Limb (tissue), 2 donors: ENCODE measurements around the gene HOXA7.
A peak's percentile ranks its signal among the peaks of the same experiment; 100 is the strongest.

Experiments used
- DNase-seq, 2 donors: peaks; one replicate each; pipeline ENCODE4 v3.0.0-alpha.2; 2016; ENCODE audit errors: extremely low spot score in 2 of 2

The HOXA7 gene

DNA sequence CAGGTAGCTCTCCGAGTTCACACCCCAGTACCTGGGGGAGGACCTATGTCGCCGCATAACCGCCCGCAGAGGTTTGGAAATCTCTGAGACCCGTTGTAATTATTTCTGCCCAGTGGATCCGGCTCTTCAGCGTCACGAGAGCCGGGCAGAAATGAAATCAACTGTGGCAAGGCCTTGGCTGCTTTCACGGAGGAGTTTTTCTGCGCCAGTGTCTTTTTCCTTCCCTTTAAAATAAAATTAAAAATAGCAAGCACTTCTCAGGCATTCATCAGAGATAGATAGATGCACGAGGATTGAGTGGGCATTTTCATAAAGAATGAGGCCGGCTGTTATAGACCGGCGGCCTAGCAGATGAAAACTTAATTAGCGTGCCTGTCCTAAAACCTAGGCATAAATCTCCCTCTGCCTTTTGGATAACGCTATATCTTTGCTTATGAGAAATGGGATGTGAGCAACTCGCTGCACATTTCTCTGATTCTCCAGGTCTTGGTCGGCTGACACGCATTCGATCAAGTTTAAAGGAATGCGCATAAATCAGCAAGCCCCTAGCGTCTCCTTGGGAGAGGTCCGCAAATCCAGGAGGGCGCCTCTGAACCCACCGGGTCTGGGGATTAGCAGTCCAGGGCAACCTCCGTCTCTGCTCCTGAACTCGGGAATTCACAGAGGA lies 37.0 kb upstream of the HOXA7 start:
- DNase-seq, result peak in 1 of 2 donors; percentile 62

DNA sequence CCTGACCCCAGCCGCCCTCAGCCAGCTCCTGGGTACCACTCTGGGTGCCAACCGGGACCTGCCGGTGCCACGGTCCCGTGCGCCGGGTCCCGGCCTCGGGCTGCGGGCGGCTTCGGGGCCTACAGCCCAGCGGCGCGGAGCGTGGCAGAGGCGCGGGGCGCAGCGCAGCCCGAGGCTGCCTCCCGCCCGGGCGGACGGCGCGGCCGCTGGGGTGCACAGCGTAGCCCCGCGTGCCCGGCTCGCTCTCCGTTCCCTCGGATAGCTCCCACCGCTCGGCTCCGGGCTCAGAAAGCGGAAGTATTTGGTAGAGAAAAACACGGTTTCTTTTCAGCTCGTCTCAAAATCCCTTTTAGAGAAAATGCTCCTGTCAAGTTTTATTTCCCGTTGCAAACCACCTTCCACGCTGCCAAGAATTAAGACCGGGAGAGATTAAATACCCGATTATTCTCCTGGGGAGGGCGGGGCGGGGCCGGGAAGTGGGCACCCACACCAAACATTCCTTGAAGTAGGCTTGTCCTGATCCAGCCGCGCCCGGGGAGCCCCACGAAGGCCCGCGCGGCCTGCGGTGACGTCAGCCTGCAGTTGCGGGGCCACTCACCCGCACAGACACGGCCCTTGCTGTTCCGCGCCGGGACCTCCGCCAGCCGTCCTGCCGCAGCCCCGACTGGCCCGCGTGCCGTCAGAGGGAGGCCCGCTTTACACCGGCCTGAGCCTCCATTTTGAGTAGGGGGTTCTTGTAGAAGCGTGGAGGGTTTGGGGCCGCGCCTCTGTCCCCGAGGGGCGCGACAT lies 36.3 kb upstream of the HOXA7 start:
- peak in 1 of 2 donors; percentile 67 for DNase-seq

DNA sequence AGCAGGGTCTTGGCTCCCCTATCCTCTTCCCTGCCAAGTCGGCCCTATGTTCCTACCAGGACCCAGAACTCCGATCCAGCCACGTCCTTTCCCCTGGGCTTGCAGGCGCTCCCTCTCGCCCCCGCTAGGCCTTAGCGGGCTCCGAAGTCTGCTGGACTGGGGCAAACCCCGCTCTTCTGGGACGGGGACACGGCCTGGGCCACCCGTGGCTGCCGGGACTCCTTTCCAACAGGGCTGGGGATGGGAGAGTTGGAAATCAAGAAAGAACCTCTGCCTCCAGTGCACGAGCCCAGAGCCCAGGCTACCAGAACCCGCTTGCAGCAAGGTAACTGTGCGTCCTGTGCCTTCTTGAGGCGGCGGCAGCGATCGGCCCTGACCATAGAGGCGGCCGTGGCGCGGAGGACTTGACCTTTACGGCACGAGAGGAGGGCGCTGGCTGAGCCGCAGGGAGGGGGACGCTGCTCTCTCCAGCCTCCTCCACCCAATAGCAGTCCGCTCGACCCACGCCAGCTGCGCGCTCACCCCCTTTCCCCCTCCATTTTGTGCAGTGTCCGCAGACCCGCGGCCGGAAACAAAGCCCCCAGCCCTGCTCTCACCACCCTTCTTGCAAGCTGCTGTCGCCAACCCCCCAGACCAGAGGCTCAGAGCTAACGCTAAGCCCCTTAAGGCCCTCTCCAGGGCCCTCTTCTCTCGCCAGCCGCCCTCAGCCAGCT lies 35.5 kb upstream of the HOXA7 start:
- peak in 1 of 2 donors; percentile 62 for DNase-seq

DNA sequence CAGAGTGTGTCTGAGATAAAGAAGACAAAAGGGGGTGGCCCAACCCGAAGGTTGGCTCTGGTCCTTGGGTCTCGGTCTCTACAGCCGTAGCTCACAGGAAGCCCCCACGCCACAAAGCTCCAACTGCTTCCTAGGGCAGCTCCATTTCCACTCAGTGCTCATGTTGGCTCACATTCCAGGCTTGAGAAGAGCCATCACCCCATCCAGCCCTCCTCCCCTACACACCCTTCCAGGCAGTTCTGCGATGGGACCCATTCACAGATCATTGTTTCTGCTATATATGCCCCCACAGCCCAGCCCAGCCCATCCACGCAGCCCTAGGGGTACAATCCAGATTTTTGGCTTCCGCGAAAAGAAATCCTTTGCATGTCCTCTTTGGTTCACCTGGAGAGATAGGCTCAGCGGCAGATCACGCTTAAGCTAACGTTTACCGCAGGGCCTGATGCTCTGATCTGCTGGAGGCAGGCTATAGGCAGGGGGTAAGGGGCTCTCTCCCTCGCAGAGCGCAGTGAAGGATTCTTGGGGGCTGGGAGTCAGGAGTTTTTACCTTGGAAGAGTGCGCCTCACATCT lies 34.8 kb upstream of the HOXA7 start:
- DNase-seq, result peak in 1 of 2 donors; percentile 47

DNA sequence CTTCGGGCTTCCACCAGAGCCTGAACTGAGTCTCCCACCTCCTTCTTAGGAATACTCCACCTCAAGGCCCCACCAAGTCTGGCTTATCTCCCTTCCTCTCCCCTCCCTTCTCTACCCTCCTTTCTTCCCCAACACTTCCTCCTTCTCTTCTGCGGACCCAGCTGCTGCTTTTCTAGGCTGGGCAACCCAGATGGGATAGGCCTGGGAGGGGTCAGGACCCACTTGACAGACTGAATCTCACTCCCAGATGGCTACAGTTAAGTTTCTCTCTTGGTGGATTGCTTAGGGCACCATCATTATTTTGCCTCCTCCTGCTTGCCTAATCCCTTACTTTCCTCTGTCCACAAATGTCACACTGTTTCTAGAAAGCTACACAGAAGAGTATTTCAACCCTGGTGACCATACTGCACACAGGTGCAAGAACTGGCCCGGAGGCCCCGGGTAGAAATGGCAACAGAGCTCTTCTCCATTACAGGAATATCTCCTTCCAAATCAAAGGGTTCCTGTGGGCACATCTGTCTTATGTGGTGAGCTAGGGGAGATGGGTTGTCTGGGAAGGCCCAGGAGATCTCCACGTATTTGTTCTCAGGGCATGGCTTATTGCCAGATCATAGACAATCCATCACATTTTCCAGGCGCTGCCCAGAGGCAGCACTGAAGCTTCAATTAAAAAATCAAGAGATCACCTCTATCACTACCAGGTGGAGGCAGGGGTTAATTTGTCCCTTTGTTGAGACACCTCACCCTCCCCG lies 33.7 kb upstream of the HOXA7 start:
- DNase-seq, result peak in 1 of 2 donors; percentile 29

DNA sequence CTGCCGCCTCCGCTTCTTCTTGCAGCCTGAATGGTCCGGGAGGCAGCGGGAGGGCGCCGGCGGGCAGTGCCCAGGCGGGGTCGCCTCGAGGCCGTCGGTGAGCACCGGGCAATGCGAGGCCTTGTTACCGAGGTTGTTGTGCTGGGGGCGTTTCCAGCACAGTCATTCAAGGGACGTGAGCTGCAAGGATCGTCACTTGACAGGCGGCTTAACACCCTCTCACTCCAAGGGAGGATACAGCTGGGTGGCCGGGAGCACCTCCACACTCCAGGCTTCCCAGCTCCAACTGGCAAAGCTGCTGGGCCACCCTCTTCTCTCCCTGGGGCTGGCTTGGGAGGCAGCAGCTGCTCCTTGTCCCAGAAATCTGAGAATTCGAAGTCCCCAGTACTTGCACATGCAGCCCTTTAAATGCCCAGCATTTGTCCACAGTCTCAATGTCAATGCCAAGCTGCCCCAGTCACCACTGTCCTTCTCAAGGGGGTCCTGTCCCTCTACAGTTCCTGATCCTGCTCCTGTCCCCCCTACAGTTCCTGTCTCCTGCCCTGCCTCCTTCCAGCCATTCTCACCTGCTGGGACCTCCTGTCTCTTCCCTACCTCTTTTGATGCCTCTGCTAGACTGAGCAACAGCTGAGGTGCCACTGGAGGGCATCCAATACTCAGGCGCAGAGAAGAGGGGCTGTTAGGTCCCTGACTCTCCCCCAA lies 33.0 kb upstream of the HOXA7 start:
- peak in 1 of 2 donors; percentile 53 for DNase-seq

DNA sequence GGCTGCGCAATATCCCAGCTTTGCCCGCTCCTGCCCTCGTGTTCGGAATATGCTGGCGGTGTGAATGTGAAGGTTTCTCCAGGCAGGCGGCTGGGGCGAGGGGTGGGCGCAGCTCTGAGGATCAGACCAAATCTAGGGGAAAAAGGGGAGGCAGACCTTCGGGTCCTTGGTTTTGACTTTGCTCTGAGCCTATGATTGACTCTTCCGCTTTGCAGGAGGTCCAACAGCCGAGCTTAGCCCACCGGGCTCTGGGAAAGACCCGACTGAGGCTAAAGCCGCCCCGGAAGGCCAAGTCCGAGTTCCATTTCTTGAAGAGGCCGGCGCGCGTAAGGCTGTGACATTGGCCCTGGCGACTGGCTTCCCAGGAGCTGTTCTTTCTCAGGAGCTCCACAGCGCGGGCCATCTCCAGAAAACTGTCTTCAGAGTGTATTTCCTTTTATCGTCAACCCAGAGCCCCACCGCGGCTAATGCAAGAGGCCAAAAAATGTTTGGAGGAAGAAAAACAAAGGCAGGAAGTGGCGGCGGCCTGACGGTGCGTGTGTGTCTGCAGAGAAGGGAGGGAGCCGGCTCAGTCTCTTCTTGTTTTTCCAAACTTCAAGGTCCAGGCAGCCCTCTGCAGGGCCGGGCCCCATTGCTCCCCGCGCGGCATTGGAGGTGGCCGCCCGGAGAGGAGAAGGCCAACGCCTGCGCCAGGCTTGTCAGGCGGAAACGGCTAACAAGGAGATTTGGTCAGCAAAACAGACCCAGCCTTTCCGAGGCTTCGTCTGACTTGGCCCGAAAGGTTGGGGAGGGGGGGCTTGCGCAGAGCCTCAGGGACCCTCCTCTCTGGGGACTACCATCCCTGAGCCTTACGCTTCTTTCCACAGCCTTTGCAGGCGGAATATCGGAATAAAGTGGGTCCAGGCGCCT lies 32.2 kb upstream of the HOXA7 start:
- DNase-seq, result peak in 1 of 2 donors; percentile 67

DNA sequence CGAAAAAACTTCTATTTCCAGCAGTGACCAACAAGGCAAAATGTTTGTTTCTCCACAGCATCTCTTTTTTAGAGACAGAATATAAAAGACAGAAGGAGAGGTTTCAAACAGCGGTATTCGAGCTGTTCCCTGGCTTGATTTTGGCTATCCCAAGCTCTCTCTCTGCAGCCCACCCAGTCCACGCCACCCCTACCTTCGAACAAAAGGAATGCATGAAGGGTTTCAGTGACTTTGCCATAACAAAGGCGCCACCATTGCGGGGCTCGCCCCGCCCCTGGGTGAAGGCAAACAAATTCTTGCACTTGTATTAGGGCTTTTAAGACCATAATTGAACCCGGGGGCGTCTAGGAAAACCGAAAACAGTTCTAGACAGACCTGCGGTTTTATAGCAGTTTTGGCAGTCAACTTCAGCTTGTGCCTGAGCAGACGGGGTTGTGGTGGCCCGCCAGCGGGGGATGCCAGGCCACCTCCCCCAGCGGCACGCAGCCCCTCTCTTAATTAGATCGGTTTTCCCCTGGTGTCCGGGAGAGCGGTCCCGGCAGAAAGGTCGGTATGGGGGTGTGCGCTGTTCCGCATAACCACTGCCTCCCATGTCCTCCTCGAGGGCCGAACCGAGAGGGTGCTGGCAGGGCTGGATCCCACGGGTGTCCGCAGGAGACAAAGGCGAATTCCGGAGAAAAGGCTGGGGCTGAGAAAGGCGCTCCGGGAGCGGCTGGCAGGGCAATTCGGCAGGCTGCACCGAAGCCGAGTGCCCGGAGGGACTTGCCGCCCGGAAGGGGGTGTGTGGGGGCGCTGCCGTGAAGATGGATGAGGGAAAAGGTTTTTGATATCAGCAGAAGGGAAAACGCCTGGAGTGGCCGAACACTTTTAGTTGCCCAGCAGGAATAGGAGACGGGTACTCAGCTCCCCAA lies 31.3 kb upstream of the HOXA7 start:
- peak in 1 of 2 donors; percentile 63 for DNase-seq

DNA sequence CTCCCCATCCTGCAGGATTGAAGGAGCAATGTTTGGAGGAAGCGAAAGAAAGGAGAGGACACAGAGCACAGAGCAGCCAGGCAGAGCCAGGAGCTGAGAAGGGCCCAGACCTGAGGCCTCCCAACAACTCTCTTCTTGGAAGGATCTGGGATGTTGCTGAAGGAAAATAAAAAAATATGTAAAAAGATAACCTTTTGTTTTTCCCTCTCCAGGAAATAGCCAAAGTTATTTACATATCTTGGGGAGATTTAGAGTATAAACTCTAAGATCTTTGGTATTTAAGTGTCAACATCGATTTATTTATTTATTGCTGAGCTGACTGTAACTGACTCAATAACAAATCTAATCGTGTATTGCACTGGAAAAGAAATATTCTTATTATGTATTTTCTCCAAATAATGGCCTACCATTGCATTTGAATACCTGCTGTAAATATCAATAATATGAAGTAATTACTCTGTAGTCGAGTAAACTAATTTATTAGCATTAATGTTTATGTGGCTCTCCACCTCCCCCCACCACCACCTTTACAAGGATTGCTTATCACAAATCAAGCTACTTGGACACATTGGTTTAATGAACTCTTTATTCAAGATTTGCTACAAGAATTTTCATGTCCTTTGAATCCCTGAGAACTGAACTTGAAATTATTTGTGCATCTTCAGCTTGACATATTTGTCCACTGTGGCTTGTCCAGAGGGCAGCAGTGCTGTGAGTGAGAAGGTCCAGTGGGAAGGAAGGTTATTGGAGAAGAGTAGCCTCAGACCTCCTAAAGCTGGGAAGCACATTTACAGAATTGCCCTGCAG lies 30.4 kb upstream of the HOXA7 start:
- DNase-seq, result peak in 1 of 2 donors; percentile 36

DNA sequence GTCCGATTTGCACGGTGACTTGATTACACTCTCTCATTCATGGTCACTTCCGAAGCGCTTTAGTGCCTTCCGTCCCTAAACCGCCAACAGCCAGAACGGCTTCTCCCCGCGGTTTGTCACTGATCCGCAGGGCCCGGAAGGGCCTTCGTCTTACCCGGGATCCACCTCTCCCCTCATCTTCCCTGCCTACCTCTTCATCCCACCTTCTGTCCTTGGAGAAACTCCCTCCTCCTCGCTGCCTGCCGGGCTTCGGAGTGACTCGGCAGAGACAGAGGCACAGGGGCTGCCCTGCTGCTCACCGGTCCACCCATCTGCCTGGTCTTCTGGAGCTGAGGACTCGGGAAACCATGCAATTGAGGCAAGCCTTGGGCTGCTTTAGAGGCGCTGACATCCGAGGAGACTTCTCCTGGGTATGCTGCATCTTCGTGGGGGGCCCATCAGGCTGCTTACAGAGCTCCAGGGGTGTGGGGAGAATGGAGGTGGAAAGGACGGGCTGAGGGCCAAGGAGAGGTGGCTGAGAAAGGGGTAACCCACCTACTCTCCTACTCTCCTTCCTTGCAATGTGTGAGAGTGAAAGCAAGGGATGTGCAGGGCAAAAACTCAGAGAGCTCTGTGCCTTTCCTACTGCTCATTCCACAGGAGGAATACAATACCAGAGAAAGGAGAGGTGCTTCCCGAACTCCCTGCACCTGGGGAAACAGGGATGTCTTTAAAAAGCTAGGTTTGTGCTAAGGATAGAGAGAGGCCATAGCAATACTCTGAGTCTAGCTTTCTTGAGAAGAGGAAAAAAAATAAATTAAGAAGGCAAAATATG lies 29.6 kb upstream of the HOXA7 start:
- peak in 1 of 2 donors; percentile 53 for DNase-seq

DNA sequence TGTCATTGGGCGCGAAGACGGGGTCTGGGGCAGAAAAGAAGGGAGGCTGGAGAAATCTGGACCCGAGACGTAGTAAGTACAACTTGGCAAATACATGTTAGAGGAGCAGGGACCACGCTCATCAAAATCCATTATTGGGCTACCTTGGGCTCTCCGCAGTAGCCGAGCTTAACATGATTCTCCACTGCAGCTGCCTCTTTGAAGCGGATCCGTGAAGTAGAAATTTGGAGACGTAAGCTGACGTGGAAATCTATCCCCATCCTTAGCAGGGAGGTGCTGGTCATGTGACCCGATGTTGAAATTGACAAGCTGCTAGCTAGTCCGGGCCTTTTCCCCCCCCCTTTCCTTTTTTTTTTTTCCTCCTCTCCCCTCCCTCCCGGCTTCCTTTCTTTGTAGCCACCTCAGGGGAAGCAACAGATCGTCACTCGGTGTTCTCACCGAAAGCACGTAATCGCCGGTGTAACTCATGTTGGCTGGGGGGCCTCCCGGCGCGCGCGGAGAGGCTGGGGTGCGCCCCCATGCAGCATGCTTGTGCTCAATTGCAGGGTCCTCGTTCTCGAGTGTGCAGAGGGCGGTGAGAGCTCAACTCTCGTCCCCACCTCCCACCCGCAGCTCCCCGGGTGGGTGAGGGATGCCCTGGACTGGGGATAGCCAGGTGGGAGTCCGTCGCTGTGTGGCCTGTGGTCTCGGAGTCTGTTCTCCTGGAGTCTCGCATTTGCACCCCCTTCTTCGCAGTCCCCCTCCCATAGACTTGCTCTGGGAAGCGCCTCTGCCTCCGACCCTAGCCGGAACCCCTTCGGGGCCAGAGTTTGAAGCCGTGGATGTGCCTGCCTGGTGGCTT lies 28.8 kb upstream of the HOXA7 start, which contains the start of gene HOXA11:
Gene HOXA11, minus strand, starts transcription at position 220 of the 841 bp plus-strand sequence. Its CDS starts 88 bp downstream, at position 132.
- peak in 1 of 2 donors; percentile 72 for DNase-seq

DNA sequence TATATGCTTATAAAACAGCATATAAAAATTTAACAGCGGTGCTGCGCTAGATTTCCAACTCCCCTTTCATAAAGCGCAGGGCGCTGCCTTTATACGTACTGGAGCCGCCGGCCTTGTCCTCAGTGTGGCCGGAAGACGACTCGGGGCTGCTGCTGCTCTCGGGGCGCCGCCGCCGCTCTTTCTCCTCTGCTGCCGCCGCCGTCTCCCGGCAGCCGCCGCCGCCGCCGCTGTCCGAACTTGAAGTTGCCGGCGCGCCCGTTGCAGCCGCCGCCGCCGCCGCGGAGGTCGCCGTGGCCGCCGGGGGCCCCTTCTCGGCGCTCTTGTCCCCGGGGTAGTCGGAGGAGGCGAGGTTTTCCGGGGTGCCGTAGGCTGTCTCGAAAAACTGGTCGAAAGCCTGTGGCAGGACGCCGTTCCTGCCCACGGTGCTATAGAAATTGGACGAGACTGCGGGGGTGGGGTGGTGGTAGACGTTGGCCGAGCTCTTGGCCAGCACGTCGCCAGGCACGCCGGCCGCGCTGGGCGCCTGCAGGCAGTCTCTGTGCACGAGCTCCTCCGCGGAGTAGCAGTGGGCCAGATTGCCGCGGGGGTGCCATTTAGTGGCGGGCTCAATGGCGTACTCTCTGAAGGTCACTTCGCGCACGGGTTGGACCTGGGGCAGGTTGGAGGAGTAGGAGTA lies 28.0 kb upstream of the HOXA7 start:
- DNase-seq, result peak in 1 of 2 donors; percentile 69

DNA sequence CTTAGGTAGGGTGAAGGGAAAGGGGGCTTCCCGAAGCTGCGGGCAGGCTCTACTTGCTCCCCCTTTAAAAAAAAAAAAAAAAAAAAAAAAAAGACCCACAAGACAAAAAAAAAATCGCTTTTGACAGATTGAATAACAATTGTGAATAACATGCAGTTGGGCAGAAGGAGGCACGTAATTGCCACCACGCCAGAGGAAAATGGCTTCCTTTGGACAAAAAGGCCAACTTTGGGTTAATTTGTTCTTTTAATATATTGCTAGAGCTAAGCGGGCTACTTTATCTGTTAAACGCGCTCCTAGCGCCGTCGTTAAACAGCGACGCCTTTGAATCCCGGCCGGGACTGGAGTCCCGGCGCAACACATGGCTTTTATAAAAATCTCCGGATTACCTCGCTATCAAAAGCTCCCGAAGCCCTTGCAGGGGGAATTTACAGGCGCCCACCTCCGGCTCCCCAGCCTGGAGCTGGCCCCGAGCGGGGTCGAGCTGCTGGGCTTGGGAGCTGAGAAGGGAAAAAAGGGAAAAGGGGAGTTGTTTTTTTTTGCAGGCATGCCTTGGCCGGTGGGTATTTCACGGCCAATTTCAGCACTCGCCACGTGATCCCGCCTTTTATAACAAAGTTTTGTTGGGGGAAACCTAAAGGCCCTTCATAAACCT lies 27.3 kb upstream of the HOXA7 start:
- DNase-seq, result peak in 1 of 2 donors; percentile 70
